Stimulated activated naive B cell treated with anti-CD40 and anti-IgM and Interleukin-4, amounts not matched to agents 10 μg/mL and 1 μg/mL and 100 μg/mL, for 72 hours (primary cell): ENCODE results near the gene SPDYE17.
"Not testable (repeated sequence)": the region's sequence is repeated elsewhere in the genome, so short reads cannot be mapped to it uniquely, and the experiment has no call there.

Source experiments
- ATAC-seq, 2 donors: fragments of 150-1000 bp; cut with Tn5 transposase; replicated peaks; 2 replicates each; pipeline ENCODE4 v1.10.0; 2021; ENCODE audit warnings: moderate library complexity in 1 of 2
- DNase-seq: peaks from one replicate; pipeline ENCODE4 v3.0.0; 2021
- H3K27ac Mint-ChIP-seq: one replicate; pipeline ENCODE4 v1.8.0; 2022; ENCODE audit warnings: mild to moderate bottlenecking, mixed read lengths
- H3K27me3 Mint-ChIP-seq, 2 donors: one replicate each; pipeline ENCODE4 v1.8.0; 2022; ENCODE audit warnings: mixed read lengths in 2 of 2
- H3K36me3 Mint-ChIP-seq, 2 donors: one replicate each; pipeline ENCODE4 v1.8.0; 2022; ENCODE audit warnings: mixed read lengths in 2 of 2, mild to moderate bottlenecking in 1 of 2
- H3K4me1 Mint-ChIP-seq, 2 donors: one replicate each; pipeline ENCODE4 v1.8.0; 2022; ENCODE audit warnings: mixed read lengths in 2 of 2, mild to moderate bottlenecking in 1 of 2
- H3K4me3 Mint-ChIP-seq, 2 donors: one replicate each; pipeline ENCODE4 v1.8.0; 2022; ENCODE audit warnings: mild to moderate bottlenecking in 2 of 2, mixed read lengths in 2 of 2, moderate library complexity in 1 of 2
- H3K9me3 Mint-ChIP-seq, 2 donors: one replicate each; pipeline ENCODE4 v1.8.0; 2022; ENCODE audit warnings: mixed read lengths in 2 of 2, mild to moderate bottlenecking in 1 of 2

The SPDYE17 gene

GRCh38 chr7:77005461-77006057, 26.6 kb downstream of the SPDYE17 start:
- ATAC-seq, H3K4me1 Mint-ChIP-seq, H3K4me3 Mint-ChIP-seq, H3K9me3 Mint-ChIP-seq, H3K27ac Mint-ChIP-seq, DNase-seq, H3K27me3 Mint-ChIP-seq: not testable (repeated sequence)
- peaks cover 3 to 14% of the 10 kb centered on the region in 2 donors for H3K36me3 Mint-ChIP-seq

- H3K4me1 Mint-ChIP-seq, H3K27me3 Mint-ChIP-seq, H3K27ac Mint-ChIP-seq, ATAC-seq, H3K9me3 Mint-ChIP-seq, H3K4me3 Mint-ChIP-seq, DNase-seq: not testable (repeated sequence)
- H3K36me3 Mint-ChIP-seq, result peaks cover 3 to 14% of the 10 kb centered on the region in 2 donors
Measured at GRCh38 chr7:77004151-77004550, 28.0 kb downstream of the SPDYE17 start.

GRCh38 chr7:77003241-77003640, 28.9 kb downstream of the SPDYE17 start:
- not testable (repeated sequence) for H3K9me3 Mint-ChIP-seq, H3K27me3 Mint-ChIP-seq, DNase-seq, H3K4me3 Mint-ChIP-seq, H3K4me1 Mint-ChIP-seq, H3K27ac Mint-ChIP-seq, ATAC-seq
- peaks cover 3 to 14% of the 10 kb centered on the region in 2 donors for H3K36me3 Mint-ChIP-seq

GRCh38 chr7:77002678-77003233, 29.4 kb downstream of the SPDYE17 start:
- H3K4me3 Mint-ChIP-seq, ATAC-seq, H3K4me1 Mint-ChIP-seq, DNase-seq, H3K27me3 Mint-ChIP-seq, H3K27ac Mint-ChIP-seq, H3K9me3 Mint-ChIP-seq: not testable (repeated sequence)
- peaks cover 3 to 14% of the 10 kb centered on the region in 2 donors for H3K36me3 Mint-ChIP-seq

GRCh38 chr7:77002104-77002503, 30.1 kb downstream of the SPDYE17 start:
- H3K4me1 Mint-ChIP-seq, H3K9me3 Mint-ChIP-seq, H3K27ac Mint-ChIP-seq, DNase-seq, ATAC-seq, H3K4me3 Mint-ChIP-seq, H3K27me3 Mint-ChIP-seq: not testable (repeated sequence)
- peaks cover 3 to 13% of the 10 kb centered on the region in 2 donors for H3K36me3 Mint-ChIP-seq

GRCh38 chr7:76999474-77000107, 32.6 kb downstream of the SPDYE17 start:
- not testable (repeated sequence) for H3K4me1 Mint-ChIP-seq, H3K4me3 Mint-ChIP-seq, H3K27ac Mint-ChIP-seq, H3K27me3 Mint-ChIP-seq, DNase-seq, H3K9me3 Mint-ChIP-seq
- peak; percentile 87 to 88 for ATAC-seq
- peaks cover 3 to 12% of the 10 kb centered on the region in 2 donors for H3K36me3 Mint-ChIP-seq

- ATAC-seq, H3K4me3 Mint-ChIP-seq, DNase-seq, H3K27me3 Mint-ChIP-seq, H3K9me3 Mint-ChIP-seq, H3K4me1 Mint-ChIP-seq: not testable (repeated sequence)
- H3K27ac Mint-ChIP-seq, result peak overlapping the region; percentile 37
- H3K36me3 Mint-ChIP-seq, result peaks cover 3 to 12% of the 10 kb centered on the region in 2 donors
Measured at GRCh38 chr7:76998764-76999450, 33.3 kb downstream of the SPDYE17 start.

- no peak overlapping the region for H3K27ac Mint-ChIP-seq
- no peaks in the 10 kb centered on the region for H3K27me3 Mint-ChIP-seq
- peaks cover 5 to 6% of the 10 kb centered on the region in 2 donors for H3K4me1 Mint-ChIP-seq
- no peak overlapping the region for H3K4me3 Mint-ChIP-seq
- H3K9me3 Mint-ChIP-seq, result no peaks in the 10 kb centered on the region
- peaks cover 3 to 12% of the 10 kb centered on the region in 2 donors for H3K36me3 Mint-ChIP-seq
- ATAC-seq, result no peak
- no peak for DNase-seq
Measured at GRCh38 chr7:76998285-76998589, 33.9 kb downstream of the SPDYE17 start.

GRCh38 chr7:76997381-76998284, 34.5 kb downstream of the SPDYE17 start:
- peaks cover 3 to 7% of the 10 kb centered on the region in 2 donors for H3K36me3 Mint-ChIP-seq
- no peaks in the 10 kb centered on the region for H3K9me3 Mint-ChIP-seq
- DNase-seq, result no peak
- ATAC-seq, result no peak
- no peak overlapping the region for H3K4me3 Mint-ChIP-seq
- peaks cover 5 to 6% of the 10 kb centered on the region in 2 donors for H3K4me1 Mint-ChIP-seq
- H3K27ac Mint-ChIP-seq, result no peak overlapping the region
- no peaks in the 10 kb centered on the region for H3K27me3 Mint-ChIP-seq

- not testable (repeated sequence) for H3K4me1 Mint-ChIP-seq, H3K27ac Mint-ChIP-seq, ATAC-seq, H3K27me3 Mint-ChIP-seq, H3K36me3 Mint-ChIP-seq, H3K4me3 Mint-ChIP-seq, DNase-seq, H3K9me3 Mint-ChIP-seq
Measured at GRCh38 chr7:76996932-76997331, 35.2 kb downstream of the SPDYE17 start.

- H3K4me1 Mint-ChIP-seq, H3K9me3 Mint-ChIP-seq, H3K27ac Mint-ChIP-seq, DNase-seq, ATAC-seq, H3K27me3 Mint-ChIP-seq, H3K36me3 Mint-ChIP-seq, H3K4me3 Mint-ChIP-seq: not testable (repeated sequence)
Measured at GRCh38 chr7:76994286-76994685, 37.9 kb downstream of the SPDYE17 start.

- not testable (repeated sequence) for H3K9me3 Mint-ChIP-seq, ATAC-seq, H3K27ac Mint-ChIP-seq, H3K27me3 Mint-ChIP-seq, H3K4me3 Mint-ChIP-seq, DNase-seq, H3K4me1 Mint-ChIP-seq, H3K36me3 Mint-ChIP-seq
Measured at GRCh38 chr7:76993831-76994230, 38.3 kb downstream of the SPDYE17 start.

GRCh38 chr7:76992871-76993270, 39.3 kb downstream of the SPDYE17 start:
- H3K4me3 Mint-ChIP-seq, H3K27me3 Mint-ChIP-seq, ATAC-seq, H3K27ac Mint-ChIP-seq, DNase-seq, H3K9me3 Mint-ChIP-seq, H3K36me3 Mint-ChIP-seq, H3K4me1 Mint-ChIP-seq: not testable (repeated sequence)

- not testable (repeated sequence) for H3K27ac Mint-ChIP-seq, H3K4me3 Mint-ChIP-seq, H3K9me3 Mint-ChIP-seq, DNase-seq, ATAC-seq, H3K4me1 Mint-ChIP-seq, H3K36me3 Mint-ChIP-seq, H3K27me3 Mint-ChIP-seq
Measured at GRCh38 chr7:76992204-76992603, 40.0 kb downstream of the SPDYE17 start.
